ES-I3 (cell line): ENCODE data around the gene ADAMTS12.

ENCODE experiments used
- H3K36me3 ChIP-seq: 2 replicates; pipeline ENCODE4 v1.6.1; 2013; ENCODE audit warnings: mild to moderate bottlenecking, low read length, control low read depth, moderate library complexity; ENCODE audit not compliant: insufficient read depth
- H3K4me1 ChIP-seq: 2 replicates; pipeline ENCODE4 v1.6.1; 2013; ENCODE audit warnings: mild to moderate bottlenecking, control low read depth, low read length; ENCODE audit not compliant: insufficient read depth
- H3K9ac ChIP-seq: 2 replicates; pipeline ENCODE4 v1.6.1; 2013; ENCODE audit warnings: low read depth, mild to moderate bottlenecking, low read length, moderate library complexity
- H3K9me3 ChIP-seq: 2 replicates; pipeline ENCODE4 v1.6.1; 2013; ENCODE audit warnings: mild to moderate bottlenecking, low read length, moderate library complexity; ENCODE audit not compliant: control insufficient read depth, insufficient read depth

The ADAMTS12 gene

DNA sequence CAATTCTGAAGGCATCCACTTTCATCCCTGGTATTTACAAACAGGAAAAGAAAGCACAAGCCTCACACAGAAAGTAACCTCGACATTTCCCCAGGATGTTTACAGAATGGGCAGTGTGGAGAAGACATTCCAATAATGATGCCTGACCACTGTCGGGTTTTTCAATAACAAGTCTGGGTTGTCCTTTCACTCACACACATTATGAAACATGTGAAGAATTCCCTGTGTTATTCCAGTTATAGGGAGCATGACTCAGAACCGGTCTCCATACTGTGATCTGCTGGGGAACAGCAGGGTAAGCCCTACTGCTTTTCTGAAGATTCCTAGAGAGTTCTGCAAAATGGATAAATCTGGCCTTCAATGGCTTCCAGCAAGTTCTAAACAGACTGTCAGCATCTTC is 155.3 kb downstream of the ADAMTS12 start:
- Histone ChIP-seq H3K9me3 (no peaks in the 10 kb centered on the region), H3K36me3 (0 out of 2 replicates have a peak, but pooled peaks cover 3% of the 10 kb centered on the region), H3K9ac (no peak overlapping the region), H3K4me1 (peaks cover 25% of the 10 kb centered on the region)

DNA sequence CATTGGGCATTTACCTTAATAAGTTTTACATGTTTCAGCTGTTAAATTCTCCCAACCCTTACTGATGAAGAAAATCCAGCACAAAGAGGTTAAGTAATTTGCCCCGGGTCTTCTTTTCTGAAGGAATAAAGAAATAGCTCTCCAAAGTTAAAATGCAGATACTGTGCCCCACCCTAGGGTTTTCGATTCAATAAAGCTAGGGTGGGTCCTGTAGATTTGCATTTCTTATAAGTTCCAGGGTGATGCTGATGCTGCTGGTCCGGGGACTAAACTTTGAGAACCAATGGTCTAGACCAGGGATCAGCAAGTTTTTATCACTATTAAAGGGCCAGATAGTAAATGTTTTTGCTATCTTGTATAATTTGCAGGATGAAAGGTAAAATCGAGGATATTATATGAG is 156.7 kb downstream of the ADAMTS12 start:
- H3K36me3 ChIP-seq: 0 out of 2 replicates have a peak, but pooled peaks cover 3% of the 10 kb centered on the region
- no peak overlapping the region for H3K9ac ChIP-seq
- no peaks in the 10 kb centered on the region for H3K9me3 ChIP-seq
- H3K4me1 ChIP-seq: peaks cover 25% of the 10 kb centered on the region

DNA sequence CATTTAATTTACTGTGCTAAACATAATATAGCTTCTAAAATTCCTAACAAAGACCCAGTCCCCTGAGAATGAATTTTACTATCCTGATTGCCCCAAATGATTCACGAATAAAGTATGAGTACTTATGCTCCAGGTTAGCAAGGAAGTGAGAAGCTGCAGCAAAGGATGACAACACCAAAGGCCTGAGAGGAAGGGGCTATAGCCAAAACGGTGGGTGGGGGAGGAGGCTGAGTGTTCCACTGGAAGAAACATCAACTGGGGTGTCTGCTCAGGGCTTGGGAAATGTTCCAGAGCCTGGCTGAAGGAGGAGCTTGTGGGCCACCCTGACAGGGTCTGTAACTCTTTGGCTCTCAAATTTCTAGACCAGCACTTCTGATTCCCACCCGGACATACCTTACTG is 157.3 kb downstream of the ADAMTS12 start:
- H3K9ac ChIP-seq: no peak overlapping the region
- H3K36me3 ChIP-seq: 0 out of 2 replicates have a peak, but pooled peaks cover 3% of the 10 kb centered on the region
- peaks cover 25% of the 10 kb centered on the region for H3K4me1 ChIP-seq
- no peaks in the 10 kb centered on the region for H3K9me3 ChIP-seq

DNA sequence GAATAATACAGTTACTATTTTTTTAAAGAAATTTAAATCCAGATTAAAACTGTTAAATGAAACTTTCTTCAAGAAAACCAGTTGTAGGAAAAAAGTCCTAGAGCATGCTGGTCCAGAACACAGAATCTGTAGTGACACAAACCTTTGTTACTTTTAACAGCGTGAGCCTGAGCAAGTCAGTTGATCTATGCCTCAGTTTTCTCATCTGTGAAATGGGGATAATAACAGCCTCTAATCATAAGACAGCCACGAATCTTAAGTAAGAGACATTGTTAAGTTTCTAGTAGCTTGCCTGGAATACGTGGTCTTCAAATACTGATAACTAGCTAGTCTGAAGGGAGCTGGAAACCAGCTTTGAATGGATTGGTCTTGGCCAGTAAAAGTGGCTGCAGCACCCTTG is 158.6 kb downstream of the ADAMTS12 start:
- H3K4me1 ChIP-seq: peaks cover 14% of the 10 kb centered on the region
- no peak overlapping the region for H3K9ac ChIP-seq
- no peaks in the 10 kb centered on the region for H3K9me3 ChIP-seq
- no peaks in the 10 kb centered on the region for H3K36me3 ChIP-seq

DNA sequence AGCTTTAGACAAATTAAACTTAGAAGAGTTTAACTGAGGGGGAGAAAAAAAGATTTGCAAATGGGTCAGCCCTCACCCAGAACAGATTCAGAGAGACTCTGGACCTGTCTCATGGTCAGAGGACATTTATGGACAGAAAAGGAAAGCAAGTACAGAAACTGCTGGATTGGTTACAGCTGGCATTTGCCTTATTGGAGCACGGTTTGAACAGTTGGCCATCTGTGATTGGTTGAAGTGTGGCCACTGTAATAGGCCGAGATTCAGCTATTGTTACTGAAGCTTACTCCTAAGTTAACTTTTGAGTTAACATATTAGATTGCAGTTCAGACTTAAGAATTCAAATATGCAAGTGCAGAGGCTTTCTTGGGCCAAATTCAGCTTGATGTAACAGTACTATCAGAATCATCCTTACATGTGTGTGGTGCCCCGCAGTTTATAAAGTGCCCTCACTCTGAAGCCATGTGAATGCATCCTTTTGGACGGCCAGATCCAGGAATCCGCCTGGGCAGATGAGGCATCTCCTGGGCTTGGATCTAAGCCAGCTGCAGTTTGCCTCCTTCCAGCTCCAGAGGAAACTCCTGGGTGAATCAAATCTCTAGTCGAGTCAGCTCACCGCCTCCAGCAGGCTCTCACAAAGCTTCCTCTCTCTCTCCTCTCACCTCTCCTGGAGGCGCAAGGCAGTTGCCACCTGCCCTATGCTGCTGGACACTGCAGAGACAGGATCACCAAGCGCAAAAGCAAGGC is 165.2 kb downstream of the ADAMTS12 start:
- H3K36me3 ChIP-seq: no peaks in the 10 kb centered on the region
- H3K9me3 ChIP-seq: no peaks in the 10 kb centered on the region
- H3K9ac ChIP-seq: no peak overlapping the region
- H3K4me1 ChIP-seq: no peaks in the 10 kb centered on the region

DNA sequence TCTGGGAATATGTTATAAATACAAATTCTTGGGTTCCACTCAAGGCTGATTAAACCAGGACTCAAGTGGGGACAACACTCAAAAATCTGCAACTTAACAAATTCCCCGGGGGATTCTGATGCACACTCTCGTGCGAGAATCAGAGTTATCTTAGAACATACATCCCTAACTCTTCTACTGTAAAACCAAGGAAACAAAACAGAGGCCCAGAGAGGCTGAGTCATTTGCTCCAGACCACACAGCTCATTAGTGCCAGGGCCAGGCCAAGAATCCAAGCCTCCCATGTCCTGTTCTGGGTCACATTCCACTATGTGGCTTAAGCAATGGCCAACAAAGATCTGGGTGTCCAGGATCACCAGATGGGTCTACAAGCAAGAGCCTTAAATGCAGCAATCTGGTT is 166.0 kb downstream of the ADAMTS12 start:
- Histone ChIP-seq H3K36me3 (no peaks in the 10 kb centered on the region), H3K4me1 (no peaks in the 10 kb centered on the region), H3K9me3 (no peaks in the 10 kb centered on the region), H3K9ac (no peak overlapping the region)

DNA sequence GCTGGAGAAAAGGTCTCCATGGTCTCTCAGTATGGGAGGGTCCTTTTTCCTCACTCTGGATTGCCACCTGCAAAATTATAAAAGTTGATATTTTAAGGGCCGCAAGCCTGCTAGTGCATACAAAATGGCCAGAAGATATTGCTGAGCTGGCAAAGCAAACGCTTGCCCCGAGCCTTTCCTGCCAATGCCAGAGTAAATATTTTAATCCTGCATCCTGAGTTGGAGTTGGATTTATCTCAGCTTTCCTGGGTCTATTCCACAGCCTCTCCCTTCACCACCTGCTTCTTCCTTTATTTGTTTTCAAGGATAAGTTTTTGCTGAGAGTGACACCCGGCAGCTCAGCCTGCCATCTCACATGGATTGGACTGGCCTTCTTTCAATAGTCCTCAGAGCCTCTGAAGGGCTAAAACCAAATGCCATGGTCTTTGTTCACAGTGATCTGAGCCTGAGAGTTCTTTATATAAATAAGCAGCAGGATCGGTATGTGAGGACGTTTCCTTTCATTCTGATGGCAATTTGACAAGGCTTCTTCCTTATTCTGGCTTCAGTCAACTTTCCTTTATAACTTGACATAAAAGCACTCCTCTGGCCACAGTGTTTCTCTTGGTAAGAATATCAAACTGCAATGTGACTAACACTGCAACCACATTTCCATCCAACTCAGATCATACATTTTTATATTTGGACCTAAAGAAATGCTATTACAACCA is 170.1 kb downstream of the ADAMTS12 start:
- Histone ChIP-seq H3K4me1 (no peaks in the 10 kb centered on the region), H3K9ac (no peak overlapping the region), H3K36me3 (no peaks in the 10 kb centered on the region), H3K9me3 (no peaks in the 10 kb centered on the region)

DNA sequence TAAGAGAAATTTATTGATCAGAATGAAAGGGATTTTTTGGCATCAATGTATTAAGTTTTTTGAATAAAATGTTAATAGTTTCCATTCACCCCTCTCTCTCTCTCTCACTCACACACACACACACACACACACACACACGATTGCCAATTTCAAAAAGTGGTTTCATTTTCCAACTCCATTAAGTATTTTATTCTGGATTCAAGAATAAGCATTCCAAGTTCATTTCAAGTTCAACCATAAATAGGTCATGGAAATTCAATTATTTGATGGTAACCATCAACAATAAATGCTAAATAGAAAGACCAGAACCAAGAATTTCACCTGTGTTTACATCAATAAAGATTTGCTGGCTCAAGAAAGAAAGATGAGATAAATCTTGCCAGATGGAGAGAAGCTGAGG is 171.6 kb downstream of the ADAMTS12 start:
- H3K4me1 ChIP-seq: no peaks in the 10 kb centered on the region
- H3K9me3 ChIP-seq: no peaks in the 10 kb centered on the region
- H3K36me3 ChIP-seq: no peaks in the 10 kb centered on the region
- H3K9ac ChIP-seq: no peak overlapping the region

DNA sequence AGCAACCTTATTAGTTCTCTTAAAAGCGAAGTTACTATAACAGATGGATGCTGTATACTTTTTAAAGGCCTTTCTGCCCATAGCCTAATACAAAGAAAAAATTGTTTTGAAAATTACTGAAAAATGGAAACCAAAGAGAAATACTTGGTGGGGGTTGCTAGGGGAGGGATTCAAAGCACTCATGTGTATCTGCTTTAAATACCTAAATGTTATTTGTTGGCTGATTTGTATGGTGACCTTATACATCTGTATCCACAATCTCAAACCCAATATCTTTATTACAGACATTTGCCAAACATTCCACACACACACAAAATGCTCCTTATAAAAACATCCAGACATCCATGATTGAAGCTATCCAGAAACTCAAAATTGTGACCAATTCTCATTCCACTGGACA is 172.0 kb downstream of the ADAMTS12 start:
- no peaks in the 10 kb centered on the region for H3K9me3 ChIP-seq
- H3K4me1 ChIP-seq: no peaks in the 10 kb centered on the region
- H3K36me3 ChIP-seq: no peaks in the 10 kb centered on the region
- H3K9ac ChIP-seq: no peak overlapping the region

DNA sequence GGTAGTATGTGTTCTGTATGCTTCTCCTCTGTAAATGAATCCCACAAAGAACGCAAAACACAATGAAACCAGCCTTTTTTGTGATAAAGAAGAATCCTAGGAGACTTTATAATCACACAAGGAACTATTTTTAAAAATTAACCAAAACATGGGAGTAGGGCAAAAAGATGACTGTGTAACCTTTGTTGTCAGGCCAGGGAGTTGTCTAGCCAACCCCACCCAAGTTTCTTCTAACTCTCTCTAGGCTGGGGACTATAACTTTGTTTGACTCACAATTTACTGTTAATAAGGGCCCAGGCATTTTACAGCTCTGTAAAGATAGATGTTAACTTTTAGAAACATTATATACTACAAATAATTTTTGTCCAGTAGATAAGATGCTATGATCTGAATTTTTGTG is 176.1 kb downstream of the ADAMTS12 start:
- no peaks in the 10 kb centered on the region for H3K9me3 ChIP-seq
- H3K9ac ChIP-seq: no peak overlapping the region
- no peaks in the 10 kb centered on the region for H3K36me3 ChIP-seq

DNA sequence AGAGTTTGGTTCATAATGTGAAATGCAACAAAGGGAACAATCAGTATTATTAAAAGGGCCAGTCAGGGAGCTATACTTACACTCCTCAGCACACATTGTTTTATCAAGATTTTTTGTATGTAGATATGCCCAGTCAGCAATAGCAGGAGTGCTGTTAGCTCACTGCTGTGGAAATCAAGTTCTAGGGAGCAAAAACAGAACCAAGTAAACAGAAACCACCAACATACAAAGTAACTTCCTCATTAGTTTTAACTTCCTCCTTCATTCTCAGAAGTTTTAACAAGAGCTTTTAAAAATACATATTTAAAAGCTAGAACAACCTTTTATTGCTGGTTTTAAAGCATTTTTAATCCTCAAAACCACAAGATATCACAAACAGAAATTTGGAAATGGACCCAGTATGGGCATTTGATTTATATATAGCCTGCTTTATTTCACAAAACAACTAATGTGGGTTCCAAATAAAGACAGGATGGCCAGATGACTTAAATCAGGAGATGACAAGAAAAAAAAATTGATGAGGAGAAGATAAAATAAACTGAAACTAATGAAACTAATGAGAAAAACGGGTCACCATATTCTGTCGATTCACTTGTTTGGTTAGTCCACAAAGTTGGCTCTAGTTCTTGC is 178.5 kb downstream of the ADAMTS12 start:
- Histone ChIP-seq H3K36me3 (no peaks in the 10 kb centered on the region), H3K9ac (no peak overlapping the region), H3K9me3 (no peaks in the 10 kb centered on the region), H3K4me1 (no peaks in the 10 kb centered on the region)

More for the DNA sequence above, 176.1 kb downstream of the ADAMTS12 start:
- H3K4me1 ChIP-seq: no peaks in the 10 kb centered on the region

DNA sequence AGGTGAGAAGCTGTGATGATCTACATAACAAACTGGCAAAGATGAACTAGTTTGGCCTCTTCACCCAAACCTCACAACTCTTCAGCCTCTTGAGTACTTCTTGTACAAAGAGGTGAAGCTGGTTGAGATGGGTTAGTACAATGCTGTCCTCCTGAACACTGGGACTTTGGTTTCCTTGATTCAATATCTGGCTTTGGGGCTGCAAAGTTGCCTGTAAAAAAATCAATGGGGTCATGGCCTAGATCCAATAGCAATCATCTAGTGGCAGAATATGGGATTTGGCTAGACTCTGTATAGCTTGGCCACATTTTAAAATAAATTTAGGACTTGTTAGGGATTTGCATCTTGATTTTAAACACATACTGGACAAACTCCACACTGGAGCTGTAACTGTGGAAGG is 179.1 kb downstream of the ADAMTS12 start:
- H3K9ac ChIP-seq: no peak overlapping the region
- no peaks in the 10 kb centered on the region for H3K4me1 ChIP-seq
- H3K9me3 ChIP-seq: no peaks in the 10 kb centered on the region
- no peaks in the 10 kb centered on the region for H3K36me3 ChIP-seq

DNA sequence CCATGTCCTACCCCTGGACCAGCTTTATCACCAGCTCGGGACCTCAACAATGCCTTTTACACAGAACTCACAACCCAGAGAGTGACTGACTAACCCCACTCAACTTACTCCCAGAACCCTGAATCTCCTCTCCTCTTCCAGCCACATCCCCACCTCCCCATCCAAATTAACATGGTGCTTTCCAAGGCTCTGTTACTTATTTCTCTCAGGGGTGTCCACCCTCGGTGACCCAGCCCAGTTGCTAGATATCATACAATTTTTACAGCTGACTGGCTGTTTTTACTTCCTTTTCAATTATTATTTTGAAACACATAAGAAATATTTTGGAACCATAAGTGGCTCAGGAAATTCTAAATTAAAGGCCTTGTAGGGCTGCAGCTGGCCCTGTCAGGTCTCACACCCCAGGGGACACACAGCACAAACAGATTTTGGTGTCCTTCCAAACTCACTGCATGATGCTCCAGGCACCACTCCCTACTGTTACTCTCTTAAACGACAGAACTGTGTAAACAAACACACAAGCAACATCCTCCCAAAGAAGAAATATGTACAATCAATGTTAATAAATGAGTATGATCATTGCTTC is 180.6 kb downstream of the ADAMTS12 start:
- Histone ChIP-seq H3K36me3 (no peaks in the 10 kb centered on the region), H3K4me1 (no peaks in the 10 kb centered on the region), H3K9me3 (no peaks in the 10 kb centered on the region), H3K9ac (no peak overlapping the region)

DNA sequence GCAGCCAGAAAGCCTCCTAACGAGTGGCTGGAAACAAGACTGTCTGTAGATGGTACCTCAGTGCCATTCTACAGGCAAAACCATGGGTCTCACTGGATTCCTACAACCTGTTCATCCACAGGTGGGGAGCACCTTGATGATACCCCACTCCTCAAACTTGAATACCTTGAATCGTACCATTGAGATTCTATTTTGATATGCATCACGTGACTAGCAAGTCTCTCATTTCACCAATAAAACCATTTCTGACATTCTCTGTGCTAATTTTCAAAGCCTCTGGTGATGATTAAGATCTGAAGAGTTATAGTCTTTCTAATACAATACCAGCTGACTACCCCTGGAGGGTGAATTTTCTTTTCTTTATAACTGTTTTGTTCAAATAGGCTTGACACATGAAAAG is 188.9 kb downstream of the ADAMTS12 start:
- H3K4me1 ChIP-seq: no peaks in the 10 kb centered on the region
- H3K9me3 ChIP-seq: no peaks in the 10 kb centered on the region
- no peaks in the 10 kb centered on the region for H3K36me3 ChIP-seq
- H3K9ac ChIP-seq: no peak overlapping the region
